Lower lobe of right lung (tissue), 2 donors: ENCODE data around the gene NUPR1. TPM values are rescaled to one million over a fixed set of nuclear protein-coding genes. Genes with fewer than 3 reads are reported as not detected.
"Not testable (repeated sequence)": the region's sequence is repeated elsewhere in the genome, so short reads cannot be mapped to it uniquely, and the experiment has no call there.

Experiments
- ATAC-seq, 2 donors: fragments of 200-7000 bp; cut with Tn5 transposase; one replicate each; pipeline ENCODE4 v1.9.1; 2020 to 2022; ENCODE audit warnings: mild to moderate bottlenecking in 2 of 2, moderate library complexity in 2 of 2
- DNase-seq: peaks from one replicate; pipeline ENCODE4 v3.0.0-alpha.2; 2020
- H3K27ac ChIP-seq: fragments of 200-600 bp; one replicate; pipeline ENCODE4 v1.8.0; 2022
- H3K27me3 ChIP-seq: fragments of 200-600 bp; one replicate; pipeline ENCODE4 v1.8.0; 2022; ENCODE audit warnings: low read depth
- H3K36me3 ChIP-seq: fragments of 200-600 bp; one replicate; pipeline ENCODE4 v1.8.0; 2022; ENCODE audit warnings: mild to moderate bottlenecking
- H3K4me1 ChIP-seq: fragments of 200-600 bp; one replicate; pipeline ENCODE4 v1.8.0; 2022
- H3K4me3 ChIP-seq: fragments of 200-600 bp; one replicate; pipeline ENCODE4 v1.8.0; 2022; ENCODE audit warnings: mild to moderate bottlenecking
- H3K9me3 ChIP-seq: fragments of 200-600 bp; one replicate; pipeline ENCODE4 v1.8.0; 2022
- intact Hi-C: fragments of 100-400 bp; cut with DNase I; formaldehyde crosslinking; loops from one replicate; pipeline ENCODE4 v1.11.0; 2022
- total RNA-seq: library from RNA; stranded (reverse); fragmentation: NEBNext Ultra II Directional; extraction: Animal tissue kit (Norgen Biotek cat#: 25700); gene quantifications from one replicate; pipeline ENCODE4 v1.2.1, GENCODE V29; 2021
- TF ChIP-seq, protein P1 (sequence below): fragments of 200-600 bp; IDR thresholded peaks from one replicate; pipeline ENCODE4 v1.8.0; 2022; ENCODE audit warnings: antibody characterized with exemption, mild to moderate bottlenecking
- donor health status: DM: no; HTN: yes; CAD: no; lungs with severe emphysema.

The NUPR1 gene
- total RNA-seq, 1 donor from 2014 or later, result 302 TPM

DNA sequence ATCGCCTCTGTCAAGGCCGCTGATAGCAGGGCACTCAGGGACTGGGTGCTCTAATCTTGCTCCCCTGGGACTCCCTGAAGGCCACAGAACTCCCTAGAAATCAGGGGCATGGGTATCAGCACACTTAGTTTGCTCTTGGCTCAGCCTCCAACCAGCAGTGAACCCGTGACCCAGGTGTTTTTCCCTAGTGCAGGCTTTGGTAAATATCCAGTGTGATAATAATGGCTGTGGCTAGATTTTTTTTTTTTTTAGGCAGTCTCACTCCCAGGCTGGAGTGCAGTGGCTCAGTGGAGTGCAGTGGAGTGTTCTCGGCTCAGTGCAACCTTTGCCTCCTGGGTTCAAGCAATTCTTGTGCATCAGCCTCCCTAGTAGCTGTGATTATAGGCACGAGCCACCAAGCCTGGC lies 10.3 kb downstream of the NUPR1 start:
- ATAC-seq (no peak), DNase-seq (no peak)
- TF ChIP-seq, protein P1, sequence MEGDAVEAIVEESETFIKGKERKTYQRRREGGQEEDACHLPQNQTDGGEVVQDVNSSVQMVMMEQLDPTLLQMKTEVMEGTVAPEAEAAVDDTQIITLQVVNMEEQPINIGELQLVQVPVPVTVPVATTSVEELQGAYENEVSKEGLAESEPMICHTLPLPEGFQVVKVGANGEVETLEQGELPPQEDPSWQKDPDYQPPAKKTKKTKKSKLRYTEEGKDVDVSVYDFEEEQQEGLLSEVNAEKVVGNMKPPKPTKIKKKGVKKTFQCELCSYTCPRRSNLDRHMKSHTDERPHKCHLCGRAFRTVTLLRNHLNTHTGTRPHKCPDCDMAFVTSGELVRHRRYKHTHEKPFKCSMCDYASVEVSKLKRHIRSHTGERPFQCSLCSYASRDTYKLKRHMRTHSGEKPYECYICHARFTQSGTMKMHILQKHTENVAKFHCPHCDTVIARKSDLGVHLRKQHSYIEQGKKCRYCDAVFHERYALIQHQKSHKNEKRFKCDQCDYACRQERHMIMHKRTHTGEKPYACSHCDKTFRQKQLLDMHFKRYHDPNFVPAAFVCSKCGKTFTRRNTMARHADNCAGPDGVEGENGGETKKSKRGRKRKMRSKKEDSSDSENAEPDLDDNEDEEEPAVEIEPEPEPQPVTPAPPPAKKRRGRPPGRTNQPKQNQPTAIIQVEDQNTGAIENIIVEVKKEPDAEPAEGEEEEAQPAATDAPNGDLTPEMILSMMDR, result no peak
- intact Hi-C loops, result no loop called here
- Histone ChIP-seq H3K4me1 (peaks cover 21% of the 10 kb centered on the region), H3K9me3 (no peaks in the 10 kb centered on the region), H3K36me3 (no peaks in the 10 kb centered on the region), H3K27ac (no peak overlapping the region), H3K27me3 (no peaks in the 10 kb centered on the region), H3K4me3 (no peak overlapping the region)

DNA sequence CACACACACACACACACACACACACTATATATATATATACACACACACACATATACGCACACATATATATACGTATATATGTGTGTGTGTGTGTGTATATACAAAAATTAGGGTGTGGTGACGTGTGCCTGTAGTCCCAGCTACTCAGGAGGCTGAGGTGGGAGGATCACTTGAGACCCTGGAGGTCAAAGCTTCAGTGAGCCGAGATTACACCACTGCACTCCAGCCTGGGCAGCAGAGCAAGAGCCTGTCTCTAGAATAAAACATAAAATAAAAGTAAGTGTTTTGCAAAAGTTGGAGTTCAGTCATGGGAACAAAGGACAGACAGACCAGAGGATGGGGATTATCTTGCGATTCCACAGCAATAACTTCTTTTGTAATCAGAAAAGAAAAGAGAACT lies 10.8 kb downstream of the NUPR1 start:
- H3K27ac ChIP-seq, result no peak overlapping the region
- H3K4me1 ChIP-seq, result peaks cover 18% of the 10 kb centered on the region
- no peaks in the 10 kb centered on the region for H3K9me3 ChIP-seq
- H3K4me3 ChIP-seq, result no peak overlapping the region
- TF ChIP-seq, protein P1, result no peak
- ATAC-seq, result no peak
- DNase-seq, result no peak
- intact Hi-C loops, result no loop called here
- H3K27me3 ChIP-seq, result no peaks in the 10 kb centered on the region
- H3K36me3 ChIP-seq, result no peaks in the 10 kb centered on the region

DNA sequence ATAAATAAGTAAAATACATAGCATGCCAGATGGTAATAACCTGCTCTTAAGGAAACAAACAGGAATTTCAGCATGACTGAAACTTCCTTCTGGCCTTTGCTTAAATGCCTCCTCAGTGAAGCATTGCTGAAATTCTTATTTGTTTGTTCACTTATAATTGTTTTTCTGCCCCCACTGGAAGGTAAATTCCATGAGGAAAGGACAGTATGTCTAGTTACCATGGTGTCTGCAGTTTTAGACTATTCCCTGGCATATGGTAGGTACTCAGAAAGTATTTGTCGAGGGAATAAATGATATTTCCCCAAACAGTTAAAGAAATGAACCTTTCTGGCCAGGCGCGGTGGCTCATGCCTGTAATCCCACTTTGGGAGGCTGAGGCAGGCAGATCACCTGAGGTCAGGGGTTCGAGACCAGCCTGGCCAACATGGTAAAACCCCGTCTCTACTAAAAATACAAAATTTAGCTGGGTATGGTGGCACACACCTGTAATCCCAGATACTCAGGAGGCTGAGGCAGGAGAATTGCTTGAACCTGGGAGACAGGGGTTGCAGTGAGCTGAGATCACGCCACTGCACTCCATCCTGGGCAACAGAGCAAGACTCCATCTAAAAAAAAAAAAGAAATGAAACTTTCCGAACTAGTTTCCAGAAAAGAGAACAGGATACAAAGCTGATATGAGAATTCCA lies 11.5 kb downstream of the NUPR1 start:
- H3K4me3 ChIP-seq, DNase-seq, intact Hi-C loops, H3K9me3 ChIP-seq, H3K36me3 ChIP-seq, H3K27ac ChIP-seq, H3K27me3 ChIP-seq, ATAC-seq: not testable (repeated sequence)
- H3K4me1 ChIP-seq, result peaks cover 11% of the 10 kb centered on the region

DNA sequence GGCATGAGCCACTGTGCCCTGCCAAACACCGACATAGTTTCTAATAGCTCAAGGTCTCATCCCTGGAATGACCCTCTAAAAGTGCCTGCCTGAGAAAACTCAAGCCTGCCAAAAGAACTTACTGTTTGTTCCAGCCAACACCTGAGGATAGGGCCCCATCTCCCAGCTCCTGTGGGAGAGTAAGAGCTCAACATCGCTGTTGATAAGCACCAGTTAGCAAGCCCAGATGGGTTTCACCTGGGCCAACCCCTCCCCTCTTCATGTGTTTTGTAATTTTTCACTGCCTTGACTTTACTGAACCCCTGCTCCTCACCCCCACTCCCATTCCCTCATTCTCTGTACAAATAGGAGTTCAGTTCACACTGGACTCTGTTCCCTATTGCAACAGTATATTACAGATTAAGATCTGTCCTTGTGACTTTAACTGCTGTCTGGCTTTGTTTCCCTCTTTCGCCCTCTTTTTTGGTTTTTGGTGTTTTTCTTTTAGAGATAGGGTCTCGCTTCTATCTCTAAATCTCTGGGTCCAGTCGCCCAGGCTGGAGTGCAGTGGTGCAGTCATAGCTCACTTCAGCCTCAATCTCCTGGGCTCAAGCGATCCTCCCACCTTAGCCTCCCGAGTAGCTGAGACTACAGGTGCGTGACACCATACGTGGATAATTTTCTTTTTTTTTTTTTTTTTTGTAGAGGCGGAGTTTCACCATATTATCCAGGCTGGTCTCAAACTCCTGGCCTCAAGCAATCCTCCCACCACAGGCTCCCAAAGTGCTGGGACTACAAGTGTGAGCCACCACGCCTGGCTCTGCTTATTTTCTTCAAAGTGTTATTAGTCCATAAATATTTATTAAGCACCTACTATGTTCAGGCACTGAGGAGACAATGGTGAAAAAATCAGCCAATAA lies 12.3 kb downstream of the NUPR1 start:
- DNase-seq, result no peak
- intact Hi-C loops, result no loop called here
- no peak overlapping the region for H3K27ac ChIP-seq
- ATAC-seq, result no peak
- no peaks in the 10 kb centered on the region for H3K36me3 ChIP-seq
- H3K9me3 ChIP-seq, result no peaks in the 10 kb centered on the region
- H3K4me1 ChIP-seq, result peaks cover 3% of the 10 kb centered on the region
- no peaks in the 10 kb centered on the region for H3K27me3 ChIP-seq
- H3K4me3 ChIP-seq, result no peak overlapping the region
- TF ChIP-seq, protein P1, result no peak

DNA sequence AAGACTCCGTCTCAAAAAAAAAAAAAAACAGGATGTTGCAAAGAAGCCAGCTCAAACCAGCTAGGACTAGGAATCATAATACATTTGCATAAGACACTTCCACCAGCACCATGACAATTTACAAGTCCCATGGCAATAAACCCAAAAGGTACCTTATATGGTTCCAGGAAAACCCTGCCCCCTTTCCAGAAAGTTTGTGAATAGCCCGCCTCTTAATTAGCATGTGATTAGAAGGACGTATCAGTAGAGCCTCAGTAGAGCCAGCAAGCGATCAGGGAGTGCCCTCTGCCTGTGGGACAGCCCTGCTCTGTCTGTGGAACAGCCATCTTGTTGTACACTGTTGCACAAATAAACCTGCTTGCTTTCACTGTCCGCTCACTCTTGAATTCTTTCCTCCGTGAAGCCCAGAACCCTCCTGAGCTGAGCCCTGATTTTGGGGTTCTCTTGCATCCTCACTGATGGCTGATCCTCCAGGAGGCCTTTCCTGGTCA lies 14.0 kb downstream of the NUPR1 start:
- Histone ChIP-seq H3K4me3 (no peak overlapping the region), H3K27me3 (no peaks in the 10 kb centered on the region), H3K27ac (no peak overlapping the region), H3K4me1 (no peaks in the 10 kb centered on the region), H3K9me3 (no peaks in the 10 kb centered on the region), H3K36me3 (no peaks in the 10 kb centered on the region)
- ATAC-seq, result no peak
- TF ChIP-seq, protein P1, result no peak
- intact Hi-C loops, result no loop called here
- DNase-seq, result no peak

DNA sequence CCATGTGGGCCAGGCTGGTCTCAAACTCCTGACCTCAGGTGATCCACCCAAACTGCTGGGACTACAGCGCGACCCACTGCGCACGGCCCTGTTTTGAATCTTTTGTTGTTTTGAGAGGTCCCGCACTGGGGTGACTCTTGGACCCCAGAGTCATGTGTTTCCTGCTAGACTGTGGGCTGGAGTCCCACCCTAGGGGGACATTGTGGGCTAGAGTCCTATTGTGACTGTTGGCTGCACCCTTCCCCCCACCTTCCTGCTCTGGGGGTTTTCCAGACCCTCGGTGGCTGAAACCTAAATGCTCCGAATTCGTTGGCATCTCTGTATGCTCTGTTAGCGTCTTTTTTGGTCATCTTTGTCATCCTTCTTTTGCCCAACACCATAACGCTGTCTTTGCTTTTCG lies 16.0 kb downstream of the NUPR1 start:
- Histone ChIP-seq H3K36me3 (no peaks in the 10 kb centered on the region), H3K27ac (no peak overlapping the region), H3K4me3 (no peak overlapping the region), H3K27me3 (no peaks in the 10 kb centered on the region), H3K9me3 (no peaks in the 10 kb centered on the region), H3K4me1 (no peaks in the 10 kb centered on the region)
- TF ChIP-seq, protein P1, result no peak
- intact Hi-C loops, result no loop called here
- DNase-seq (no peak), ATAC-seq (no peak)
